Right cardiac atrium (tissue), 5 donors: ENCODE measurements around the gene DMAP1. TPM values are rescaled to one million over a fixed set of nuclear protein-coding genes. Genes with fewer than 3 reads are reported as not detected.
A peak's percentile ranks its signal among the peaks of the same experiment; 100 is the strongest.

ENCODE experiments used
- ATAC-seq, 2 donors: fragments of 200-7000 bp; cut with Tn5 transposase; one replicate each; pipeline versions ENCODE4 v1.8.0 to v1.9.1; 2020; ENCODE audit warnings: moderate library complexity in 2 of 2, mild to moderate bottlenecking in 1 of 2
- DNase-seq, 3 donors: peaks; one replicate each; pipeline ENCODE4 v3.0.0-alpha.2; 2020
- H3K27ac ChIP-seq: one replicate; pipeline ENCODE4 v1.5.1; 2013; ENCODE audit warnings: mild to moderate bottlenecking, low read length, control low read depth, moderate library complexity
- H3K27me3 ChIP-seq: one replicate; pipeline ENCODE4 v1.6.1; 2013; ENCODE audit not compliant: control insufficient read depth, insufficient read depth
- H3K4me1 ChIP-seq: one replicate; pipeline ENCODE4 v1.6.1; 2013; ENCODE audit warnings: low read length; ENCODE audit not compliant: control insufficient read depth, insufficient read depth
- H3K4me3 ChIP-seq: one replicate; pipeline ENCODE4 v1.5.1; 2013; ENCODE audit warnings: low read length, control low read depth
- H3K9me3 ChIP-seq: one replicate; pipeline ENCODE4 v1.6.1; 2013; ENCODE audit warnings: low read length; ENCODE audit not compliant: control insufficient read depth
- WGBS: extraction: QIAGEN DNeasy Blood & Tissue Kit; methylation state at CpG from one replicate; pipeline ENCODE4 v1.1.7; 2013; 5-methylcytosine and 5-hydroxymethylcytosine counted together
- intact Hi-C, 4 donors: fragments of 100-400 bp; cut with DNase I; formaldehyde crosslinking; loops; one replicate each; pipeline versions ENCODE4 v1.11.0 to v1.14.0; 2022 to 2023
- polyA plus RNA-seq: library from polyadenylated mRNA; stranded (reverse); fragments of 200-250 nt; gene quantifications from one replicate; pipeline ENCODE4 v1.2.3, GENCODE V29; 2013
- total RNA-seq, 4 donors: library from RNA; stranded (reverse); fragmentation: NEBNext Ultra II Directional; extraction: Animal tissue kit (Norgen Biotek cat#: 25700); gene quantifications; one replicate each; pipeline ENCODE4 v1.2.1, GENCODE V29; 2021
- donor health status: healthy with polysubstance abuse.
- donor health status: DM: no; HTN: yes; CAD: no.
- donor health status: DM: no; HTN: no; CAD: no.
- donor health status: DM: no; HTN: yes; CAD: no; lungs with severe emphysema.
- donor health status: DM: yes; HTN: yes; CAD: no.

Gene DMAP1
- total and polyA plus RNA-seq, 5 donors, result 26.2 to 35.9 (median 32.2) TPM

DNA sequence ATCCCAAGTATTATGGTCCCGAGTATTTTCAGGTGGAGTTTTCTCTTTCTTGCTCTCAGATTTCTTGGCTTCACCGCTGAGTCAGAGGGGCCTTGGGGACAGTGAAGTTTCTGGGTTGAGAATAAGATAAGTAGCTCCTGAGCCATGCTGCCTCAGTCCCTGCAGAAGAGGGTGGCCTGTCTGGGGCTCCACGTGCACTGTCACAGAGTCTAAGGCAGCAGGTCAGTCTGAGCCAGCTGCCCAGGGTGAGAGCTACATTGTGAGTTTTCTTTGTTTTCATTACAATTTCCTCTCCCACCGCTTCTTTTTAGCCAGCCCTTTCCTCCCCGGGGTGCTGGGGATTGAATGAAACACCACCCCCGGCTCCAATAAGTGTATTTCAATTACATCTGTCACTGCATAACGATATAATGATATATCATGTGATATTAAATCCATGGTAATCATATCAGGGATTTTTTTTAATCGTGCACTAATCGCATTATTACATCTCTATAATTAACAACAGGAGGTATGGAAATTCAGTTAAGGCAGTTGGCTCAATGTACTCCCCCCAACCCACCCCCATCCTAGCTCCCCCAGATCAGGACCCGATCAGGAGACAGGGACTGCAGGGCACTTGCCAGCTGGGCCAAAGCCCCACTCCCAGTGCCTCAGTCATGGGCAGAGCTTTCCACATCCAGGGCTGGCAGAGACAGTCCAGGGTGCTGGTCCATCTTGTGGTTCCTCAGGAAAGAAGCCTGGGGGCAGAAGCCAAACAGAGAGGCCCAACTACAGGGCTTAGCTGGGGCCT, 43.7 kb downstream of the DMAP1 start:
- no peak for ATAC-seq
- intact Hi-C loops, result no loop called here
- WGBS, result 83% methylated on average over 10 of the region's 10 CpGs
- Histone ChIP-seq H3K27me3 (no peaks in the 10 kb centered on the region), H3K4me3 (no peak overlapping the region), H3K9me3 (no peaks in the 10 kb centered on the region), H3K4me1 (peaks cover 2% of the 10 kb centered on the region), H3K27ac (no peak overlapping the region)
- no peak for DNase-seq

DNA sequence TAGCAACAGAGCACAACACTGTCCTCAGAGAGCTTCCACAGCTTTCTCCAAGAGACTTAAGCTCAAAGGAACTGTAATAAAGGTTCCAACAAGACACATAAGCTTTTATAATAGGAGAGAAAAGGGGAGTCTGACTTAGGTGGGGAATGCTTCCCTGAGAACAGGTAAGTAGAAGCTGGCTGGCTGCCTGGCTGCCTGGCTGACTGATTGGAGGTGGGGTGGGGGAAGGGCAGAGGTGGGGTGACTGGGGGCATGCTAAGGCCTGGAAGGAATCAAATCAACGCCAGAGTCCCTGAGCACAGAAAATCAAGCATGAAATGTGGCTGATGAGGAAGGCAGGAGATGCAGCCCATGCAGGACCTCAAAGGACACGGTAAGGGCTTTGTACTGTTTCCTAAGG, 45.8 kb downstream of the DMAP1 start:
- DNase-seq (no peak), ATAC-seq (no peak)
- Histone ChIP-seq H3K9me3 (no peaks in the 10 kb centered on the region), H3K4me1 (no peaks in the 10 kb centered on the region), H3K27ac (no peak overlapping the region), H3K27me3 (no peaks in the 10 kb centered on the region), H3K4me3 (no peak overlapping the region)
- intact Hi-C loops, result no loop called here
- 95% methylated on average over 2 of the region's 2 CpGs for WGBS

DNA sequence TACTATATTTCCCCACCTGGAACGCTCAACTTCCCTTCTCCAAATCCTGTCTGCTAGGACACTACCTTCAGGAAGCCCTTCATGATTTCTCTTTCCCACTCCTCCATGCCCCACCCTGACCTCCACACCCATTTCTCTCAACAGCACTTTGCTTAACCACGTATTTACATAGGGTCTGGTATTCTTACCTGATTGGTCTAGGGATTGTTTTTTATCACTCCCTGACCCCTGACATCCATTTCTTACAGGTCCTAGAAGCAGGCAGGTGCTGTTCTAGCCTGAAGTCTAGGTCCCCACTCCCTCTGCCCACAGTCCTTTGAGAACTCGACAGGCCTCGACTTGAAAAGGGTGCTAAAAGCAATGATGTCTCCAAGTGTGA, 47.5 kb downstream of the DMAP1 start:
- intact Hi-C loops, result no loop called here
- no peak for ATAC-seq
- WGBS, result 89% methylated on average over 4 of the region's 4 CpGs

DNA sequence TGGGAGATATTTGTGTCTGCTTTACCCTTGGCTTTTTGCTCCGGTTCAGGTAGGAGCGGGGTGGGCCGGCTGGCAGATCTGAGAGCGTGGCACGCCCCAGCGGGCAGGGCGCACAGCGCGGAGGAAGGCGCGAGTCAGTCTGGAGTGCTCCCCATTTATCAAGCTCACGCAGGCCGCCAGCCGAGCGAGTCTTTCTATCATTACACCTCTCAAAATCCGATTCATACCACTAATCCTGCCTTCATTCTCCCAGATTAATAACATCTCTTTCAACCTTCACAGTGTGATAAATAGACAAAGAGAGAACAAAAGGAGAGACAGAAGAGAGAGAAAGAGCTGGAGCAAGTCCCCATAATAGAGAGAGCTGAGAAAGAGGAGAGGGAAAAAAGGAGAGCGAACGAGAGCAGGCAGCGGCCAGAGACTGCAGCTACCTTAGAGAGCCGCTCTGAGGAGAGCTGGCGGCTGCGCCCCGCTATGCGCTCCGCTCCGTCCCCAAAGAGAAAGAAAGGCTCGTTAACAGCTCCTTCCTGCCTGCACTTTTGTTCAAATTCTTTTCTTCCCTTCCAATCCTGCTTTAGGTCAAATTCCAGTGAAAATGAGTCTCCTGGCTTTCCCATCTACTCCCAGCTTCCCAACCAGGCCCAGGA, 48.0 kb downstream of the DMAP1 start:
- no peak overlapping the region for H3K27ac ChIP-seq
- H3K27me3 ChIP-seq, result no peaks in the 10 kb centered on the region
- no peaks in the 10 kb centered on the region for H3K4me1 ChIP-seq
- DNase-seq (no peak), ATAC-seq (no peak)
- intact Hi-C loops, result no loop called here
- 96% methylated on average over 27 of the region's 27 CpGs for WGBS
- no peak overlapping the region for H3K4me3 ChIP-seq
- H3K9me3 ChIP-seq, result no peaks in the 10 kb centered on the region

More for the DNA sequence above, 47.5 kb downstream of the DMAP1 start:
- Histone ChIP-seq H3K9me3 (no peaks in the 10 kb centered on the region), H3K4me3 (no peak overlapping the region), H3K27ac (no peak overlapping the region), H3K27me3 (no peaks in the 10 kb centered on the region), H3K4me1 (no peaks in the 10 kb centered on the region)
- DNase-seq, result no peak

DNA sequence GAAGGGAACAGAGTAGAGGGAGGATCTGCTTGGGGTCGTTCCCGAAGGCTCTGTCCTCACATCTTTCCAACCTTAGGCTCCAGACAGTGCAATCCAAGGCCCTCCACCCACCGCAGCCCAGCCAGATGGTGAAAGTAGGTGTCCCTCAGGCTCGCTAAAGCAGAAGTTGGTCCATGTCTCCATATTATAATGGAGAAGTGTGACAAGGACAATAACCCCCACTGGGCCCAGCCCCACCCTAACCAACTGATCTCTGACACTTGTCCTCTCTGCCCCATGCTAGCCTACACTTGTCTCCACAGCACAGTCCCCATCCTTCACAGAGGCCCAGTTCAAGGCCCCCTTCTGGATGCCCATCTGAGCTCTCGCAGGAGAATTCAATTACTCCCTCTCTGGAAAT, 48.7 kb downstream of the DMAP1 start:
- intact Hi-C loops, result no loop called here
- 79% methylated on average over 5 of the region's 5 CpGs for WGBS

DNA sequence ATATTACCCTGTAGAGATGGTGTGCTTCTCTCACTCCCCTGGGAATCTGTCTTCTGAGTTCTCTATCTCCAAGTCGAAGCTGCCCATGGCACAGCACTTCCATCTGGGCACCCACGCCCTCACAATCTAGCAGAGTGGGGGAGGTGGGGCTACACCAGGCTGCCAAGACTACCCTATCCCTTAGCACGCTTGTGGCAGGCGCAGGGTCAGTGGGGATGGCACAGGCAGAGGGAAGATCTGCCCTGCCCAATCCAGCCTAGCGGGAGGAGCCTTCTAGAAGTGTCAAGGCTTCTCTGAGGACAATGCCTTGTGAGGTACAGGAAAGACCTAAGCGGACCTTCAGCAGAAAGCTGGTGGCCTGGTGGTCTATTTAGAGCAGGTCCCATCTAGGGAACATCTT, 49.1 kb downstream of the DMAP1 start:
- Histone ChIP-seq H3K27me3 (no peaks in the 10 kb centered on the region), H3K9me3 (no peaks in the 10 kb centered on the region), H3K4me1 (no peaks in the 10 kb centered on the region), H3K4me3 (no peak overlapping the region), H3K27ac (no peak overlapping the region)
- ATAC-seq (no peak), DNase-seq (no peak)
- WGBS, result 92% methylated on average over 6 of the region's 6 CpGs
- intact Hi-C loops, result no loop called here

More for the DNA sequence above, 48.7 kb downstream of the DMAP1 start:
- Histone ChIP-seq H3K4me3 (no peak overlapping the region), H3K27ac (no peak overlapping the region), H3K9me3 (no peaks in the 10 kb centered on the region), H3K4me1 (no peaks in the 10 kb centered on the region), H3K27me3 (no peaks in the 10 kb centered on the region)
- DNase-seq (no peak), ATAC-seq (peak in 1 of 2 donors; percentile 18)

DNA sequence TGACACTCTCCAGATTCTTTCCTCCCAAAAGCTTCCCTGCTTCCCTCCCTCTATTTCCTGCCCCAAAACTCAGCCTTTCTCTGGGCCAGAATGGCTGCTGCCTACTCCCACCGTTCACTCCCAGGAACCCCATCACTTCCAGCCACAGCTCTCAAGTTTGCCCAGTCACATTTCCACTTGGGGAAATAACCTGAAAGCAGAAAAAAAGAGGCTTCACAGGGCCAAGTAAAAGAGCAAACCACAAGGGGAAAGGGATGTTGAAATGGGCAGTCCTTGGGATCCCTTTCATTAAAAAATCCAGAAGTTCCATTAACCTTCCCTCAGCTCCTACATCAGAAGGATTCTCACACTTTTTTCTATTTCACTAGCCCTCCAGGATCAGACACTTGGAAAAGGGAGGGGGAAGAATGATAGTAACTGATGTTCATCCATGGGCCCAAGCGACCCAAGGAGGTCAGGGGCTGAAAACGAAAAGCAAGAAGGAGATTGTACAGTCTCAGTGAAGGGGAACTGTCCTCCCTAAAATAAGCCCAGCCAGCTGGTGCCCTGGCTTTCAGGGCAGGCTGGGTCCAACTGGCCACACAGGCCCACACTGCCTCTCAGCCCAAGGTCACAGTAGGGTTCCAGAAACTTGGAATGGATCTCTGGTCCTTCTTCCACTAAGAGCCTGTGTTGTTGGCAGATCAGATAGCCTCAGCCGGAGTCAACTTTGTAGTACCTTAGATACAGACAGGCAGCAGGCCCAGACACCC, 49.7 kb downstream of the DMAP1 start:
- intact Hi-C loops, result no loop called here
- Histone ChIP-seq H3K27ac (no peak overlapping the region), H3K9me3 (no peaks in the 10 kb centered on the region), H3K27me3 (no peaks in the 10 kb centered on the region), H3K4me1 (no peaks in the 10 kb centered on the region), H3K4me3 (no peak overlapping the region)
- ATAC-seq, result no peak
- no peak for DNase-seq
- whole genome bisulfite sequencing, result 76% methylated on average over 4 of the region's 4 CpGs

DNA sequence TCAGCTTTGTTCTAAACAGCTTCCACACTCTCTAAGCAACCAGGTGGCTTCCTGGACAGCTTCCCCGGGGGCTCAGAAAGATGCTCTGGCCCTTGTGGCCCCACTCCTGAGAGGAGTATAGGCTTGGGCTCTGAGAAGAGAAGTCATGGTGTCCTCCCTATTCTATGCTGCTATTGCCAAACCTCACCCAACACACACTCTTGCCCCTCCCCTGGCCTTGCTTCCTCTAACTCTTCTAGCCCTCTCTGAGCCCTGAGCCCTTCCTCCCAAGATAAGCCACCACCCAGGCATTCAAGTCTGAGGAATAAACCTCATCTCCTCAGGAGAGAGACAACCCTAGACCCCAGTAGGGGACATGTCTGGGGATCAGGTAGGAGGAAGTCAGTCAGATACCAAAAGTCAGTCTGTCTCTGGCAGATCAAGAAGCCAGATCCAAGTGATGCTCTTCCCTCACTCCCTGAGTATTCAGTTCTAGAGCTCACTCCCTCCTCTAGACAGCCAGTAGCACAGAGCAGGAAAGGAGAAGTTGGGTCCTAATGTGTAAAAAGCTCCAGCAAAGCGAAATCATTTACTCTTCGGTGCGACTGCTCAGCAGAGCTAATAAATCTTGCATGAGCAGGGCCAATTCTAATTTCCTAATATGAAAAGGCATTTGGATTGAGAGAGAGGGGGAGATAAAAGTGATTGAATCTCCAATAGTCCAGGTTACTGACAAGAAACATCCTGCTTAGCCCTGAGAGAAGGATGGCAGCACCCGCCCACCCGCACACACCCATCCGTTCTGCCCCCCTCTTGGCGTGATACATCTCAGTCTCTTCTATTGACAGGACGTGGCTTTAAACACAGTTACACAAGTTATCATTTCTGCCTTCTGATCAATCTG, 50.5 kb downstream of the DMAP1 start:
- 92% methylated on average over 9 of the region's 9 CpGs for WGBS
- peak; percentile 27 to 43 for ATAC-seq

DNA sequence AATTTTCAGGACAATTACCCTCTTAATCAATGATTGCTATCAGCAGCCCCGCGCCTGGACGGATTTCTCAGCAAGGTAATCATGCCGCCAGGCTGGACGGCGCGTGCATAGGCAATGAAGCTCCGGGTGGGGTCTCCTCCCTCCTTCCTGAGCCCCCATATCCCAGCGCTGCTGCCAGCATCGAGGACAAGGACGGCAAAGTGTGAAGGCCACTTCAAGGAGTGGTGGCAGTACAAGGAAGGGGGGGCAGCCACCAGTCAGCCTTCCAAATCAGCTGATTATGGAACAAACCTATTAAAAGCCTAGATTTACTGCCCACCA, 51.1 kb downstream of the DMAP1 start:
- Histone ChIP-seq H3K4me1 (peaks cover 3% of the 10 kb centered on the region), H3K27me3 (no peaks in the 10 kb centered on the region), H3K27ac (no peak overlapping the region), H3K9me3 (no peaks in the 10 kb centered on the region), H3K4me3 (no peak overlapping the region)
- DNase-seq (no peak), ATAC-seq (no peak)
- intact Hi-C loops, result no loop called here
- 92% methylated on average over 11 of the region's 11 CpGs for WGBS

More for the DNA sequence above, 50.5 kb downstream of the DMAP1 start:
- DNase-seq, result no peak
- Histone ChIP-seq H3K27ac (no peak overlapping the region), H3K9me3 (no peaks in the 10 kb centered on the region), H3K4me1 (peaks cover 2% of the 10 kb centered on the region), H3K4me3 (no peak overlapping the region), H3K27me3 (no peaks in the 10 kb centered on the region)
- intact Hi-C loops, result no loop called here

DNA sequence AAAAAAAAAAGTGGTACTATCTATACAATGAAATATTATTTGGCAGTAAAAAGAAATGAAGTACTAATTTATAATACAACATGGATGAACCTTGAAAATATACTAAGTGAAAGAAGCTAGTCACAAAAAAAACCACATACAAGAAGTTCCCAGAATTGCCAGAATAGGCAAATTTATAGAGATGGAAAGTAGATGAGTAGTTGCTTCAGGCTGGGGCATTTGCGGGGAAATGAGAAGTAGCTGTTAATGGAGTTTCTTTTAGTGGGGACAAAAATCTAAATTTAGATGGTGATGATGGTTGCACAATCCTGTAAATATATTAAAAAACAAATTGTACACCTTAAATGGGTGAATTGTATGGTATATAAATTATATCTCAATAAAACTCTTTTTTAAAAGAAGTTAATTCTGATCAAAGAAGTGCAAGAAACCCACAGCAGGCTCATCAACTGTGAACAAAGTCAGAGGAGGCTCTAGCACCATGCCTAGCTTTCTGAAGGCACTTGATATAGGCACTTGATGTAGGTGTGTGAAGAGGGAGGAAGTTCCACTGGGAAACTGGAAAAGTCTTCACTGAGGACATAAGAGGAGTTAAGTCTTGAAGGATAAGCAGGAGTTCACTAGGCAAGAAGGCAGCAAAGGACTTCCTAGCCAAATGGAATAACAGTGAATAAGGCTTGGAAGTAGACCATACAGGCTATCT, 52.5 kb downstream of the DMAP1 start:
- no peak for DNase-seq
- intact Hi-C loops, result no loop called here
- no peak overlapping the region for H3K4me3 ChIP-seq
- 91% methylated on average over 1 of the region's 1 CpG for WGBS
- no peaks in the 10 kb centered on the region for H3K9me3 ChIP-seq
- no peak overlapping the region for H3K27ac ChIP-seq
- H3K27me3 ChIP-seq, result no peaks in the 10 kb centered on the region
- peaks cover 3% of the 10 kb centered on the region for H3K4me1 ChIP-seq
- ATAC-seq, result no peak
